AG04450 (cell line): ENCODE measurements around the gene SNX4. TPM values are rescaled to one million over a fixed set of nuclear protein-coding genes. Genes with fewer than 3 reads are reported as not detected.
"Not testable (repeated sequence)": the region's sequence is repeated elsewhere in the genome, so short reads cannot be mapped to it uniquely, and the experiment has no call there.

ENCODE experiments used
- CTCF ChIA-PET: fragments of 300-600, 350-600 bp; formaldehyde crosslinking; extraction: SDS; loops from one replicate; lab custom pipeline; 2022; ENCODE audit warnings: antibody characterized with exemption, inconsistent platforms; lab: Charles Lee
- POLR2A ChIA-PET: fragments of 350-600 bp; formaldehyde crosslinking; extraction: SDS; loops from one replicate; lab custom pipeline; 2021; ENCODE audit warnings: antibody characterized with exemption, inconsistent platforms; lab: Yijun Ruan, JAX
- DNase-seq: peaks from one replicate; pipeline ENCODE4 v3.0.0-alpha.2; 2011; ENCODE audit warnings: low read depth, low spot score
- H3K27ac ChIP-seq: one replicate; pipeline ENCODE4 v1.5.1; 2012; ENCODE audit warnings: low read depth, low read length, control low read depth
- H3K27me3 ChIP-seq: one replicate; pipeline ENCODE4 v1.6.0; 2012; ENCODE audit warnings: low read length; ENCODE audit not compliant: control insufficient read depth, insufficient read depth
- H3K4me3 ChIP-seq: 2 replicates; pipeline ENCODE4 v1.5.1; 2011; ENCODE audit warnings: mild to moderate bottlenecking, low read depth, low read length, control low read depth
- H3K9me3 ChIP-seq: 2 replicates; pipeline ENCODE4 v1.5.1; 2012; ENCODE audit warnings: low read length; ENCODE audit not compliant: control insufficient read depth, insufficient read depth
- polyA plus RNA-seq: library from polyadenylated mRNA; depleted of rRNA; stranded (reverse); fragments of >200 nt; gene quantifications from 2 replicates; pipeline ENCODE4 v1.2.3, GENCODE V29; 2011
- TF ChIP-seq, protein P1 (sequence below): IDR thresholded peaks from 2 replicates; pipeline ENCODE4 v1.5.1; 2011; ENCODE audit warnings: low read depth, low read length, control low read depth, inconsistent platforms

SNX4 gene
- polyA plus RNA-seq, 1 experiment = 19.1 TPM

GRCh38 chr3:125406070-125406469, 113.9 kb downstream of the SNX4 start:
- CTCF ChIA-PET = no interaction called here

DNA sequence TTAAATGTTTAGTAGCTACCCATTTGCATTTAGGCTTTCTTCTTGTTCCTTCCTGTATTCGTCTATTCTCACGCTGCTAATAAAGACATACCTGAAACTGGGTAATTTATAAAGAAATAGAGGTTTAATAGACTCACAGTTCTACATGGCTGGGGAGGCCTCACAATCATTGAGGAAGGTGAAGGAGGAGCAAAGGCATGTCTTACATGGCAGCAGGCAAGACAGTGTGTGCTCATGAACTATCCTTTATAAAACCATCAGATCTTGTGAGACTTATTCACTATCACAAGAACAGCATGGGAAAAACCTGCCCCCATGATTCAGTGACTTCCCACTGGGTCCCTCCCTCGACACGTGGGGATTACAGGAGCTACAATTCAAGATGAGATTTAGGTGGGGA, 114.5 kb downstream of the SNX4 start:
- CTCF ChIA-PET, H3K9me3 ChIP-seq, H3K4me3 ChIP-seq, POLR2A ChIA-PET, H3K27me3 ChIP-seq, H3K27ac ChIP-seq, DNase-seq: not testable (repeated sequence)

More at GRCh38 chr3:125406070-125406469, 113.9 kb downstream of the SNX4 start:
- DNase-seq = no peak
- Histone ChIP-seq H3K27ac (no peak overlapping the region), H3K9me3 (no peaks in the 10 kb centered on the region), H3K4me3 (no peak overlapping the region), H3K27me3 (no peaks in the 10 kb centered on the region)
- POLR2A ChIA-PET = no interaction called here
- TF ChIP-seq, protein P1, sequence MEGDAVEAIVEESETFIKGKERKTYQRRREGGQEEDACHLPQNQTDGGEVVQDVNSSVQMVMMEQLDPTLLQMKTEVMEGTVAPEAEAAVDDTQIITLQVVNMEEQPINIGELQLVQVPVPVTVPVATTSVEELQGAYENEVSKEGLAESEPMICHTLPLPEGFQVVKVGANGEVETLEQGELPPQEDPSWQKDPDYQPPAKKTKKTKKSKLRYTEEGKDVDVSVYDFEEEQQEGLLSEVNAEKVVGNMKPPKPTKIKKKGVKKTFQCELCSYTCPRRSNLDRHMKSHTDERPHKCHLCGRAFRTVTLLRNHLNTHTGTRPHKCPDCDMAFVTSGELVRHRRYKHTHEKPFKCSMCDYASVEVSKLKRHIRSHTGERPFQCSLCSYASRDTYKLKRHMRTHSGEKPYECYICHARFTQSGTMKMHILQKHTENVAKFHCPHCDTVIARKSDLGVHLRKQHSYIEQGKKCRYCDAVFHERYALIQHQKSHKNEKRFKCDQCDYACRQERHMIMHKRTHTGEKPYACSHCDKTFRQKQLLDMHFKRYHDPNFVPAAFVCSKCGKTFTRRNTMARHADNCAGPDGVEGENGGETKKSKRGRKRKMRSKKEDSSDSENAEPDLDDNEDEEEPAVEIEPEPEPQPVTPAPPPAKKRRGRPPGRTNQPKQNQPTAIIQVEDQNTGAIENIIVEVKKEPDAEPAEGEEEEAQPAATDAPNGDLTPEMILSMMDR = no peak

- H3K9me3 ChIP-seq = no peaks in the 10 kb centered on the region
- CTCF ChIA-PET = interaction anchor here (0.5 kb wide), 1 partner anchor 420 kb away, joined by 4 read pairs; no protein-coding TSS in a partner anchor
- peak; percentile 4 for DNase-seq
- POLR2A ChIA-PET = no interaction called here
- H3K27me3 ChIP-seq = no peaks in the 10 kb centered on the region
- no peak overlapping the region for H3K4me3 ChIP-seq
- TF ChIP-seq, protein P1 = peak; percentile 27; the same call in 1 of the 2 replicates
- no peak overlapping the region for H3K27ac ChIP-seq
Measured at GRCh38 chr3:125403789-125404188, 116.2 kb downstream of the SNX4 start.

DNA sequence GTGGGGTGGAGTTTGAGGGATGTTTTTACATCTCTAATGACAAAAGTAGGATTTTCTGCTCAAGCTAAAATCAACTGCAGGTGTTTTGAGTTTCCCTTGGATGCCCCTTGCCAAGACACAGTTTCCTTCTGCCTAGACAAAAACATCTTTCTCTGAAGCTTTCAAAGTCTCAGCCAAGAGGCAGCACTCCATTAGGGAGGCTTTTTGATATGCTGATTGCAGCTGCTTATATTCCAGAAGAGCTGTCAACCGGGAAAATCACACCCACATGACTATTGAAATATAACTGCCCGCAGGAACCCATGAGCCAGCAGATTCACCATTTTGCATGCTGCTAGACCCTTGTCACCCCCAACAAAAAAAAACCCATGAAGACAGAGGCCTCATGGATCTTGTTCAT, 117.4 kb downstream of the SNX4 start:
- Histone ChIP-seq H3K4me3 (no peak overlapping the region), H3K27me3 (no peaks in the 10 kb centered on the region), H3K27ac (no peak overlapping the region), H3K9me3 (no peaks in the 10 kb centered on the region)
- TF ChIP-seq, protein P1 = no peak
- ChIA-PET CTCF (no interaction called here), POLR2A (no interaction called here)
- DNase-seq = no peak

DNA sequence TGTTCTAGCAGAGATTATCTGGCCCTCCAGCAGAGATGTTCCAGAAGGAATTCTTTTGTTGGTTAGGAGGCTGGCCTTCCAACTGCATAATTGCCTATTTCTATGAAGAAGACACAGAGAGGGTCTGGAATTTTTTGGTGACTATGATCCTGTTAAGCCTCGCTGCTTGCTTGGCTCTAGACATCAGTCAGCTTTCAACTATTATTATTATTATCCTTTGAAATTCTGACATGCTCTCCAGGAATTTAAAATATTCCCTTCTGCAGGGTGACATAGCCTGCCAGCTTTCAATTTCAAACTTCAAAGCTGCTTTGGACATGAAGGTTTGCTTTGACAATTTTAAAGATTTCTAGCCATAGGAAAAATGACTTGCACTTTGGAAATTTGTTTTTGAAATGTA, 118.6 kb downstream of the SNX4 start:
- Histone ChIP-seq H3K27me3 (no peaks in the 10 kb centered on the region), H3K4me3 (no peak overlapping the region), H3K9me3 (no peaks in the 10 kb centered on the region), H3K27ac (no peak overlapping the region)
- ChIA-PET CTCF (no interaction called here), POLR2A (interaction anchor here (0.9 kb wide), 1 partner anchor 169 kb away, joined by 4 read pairs; no protein-coding TSS in a partner anchor)
- peak; percentile 2 for DNase-seq
- TF ChIP-seq, protein P1 = no peak
